Neural cell (in vitro differentiated cells): ENCODE data around the gene FBXO7. TPM values are rescaled to one million over a fixed set of nuclear protein-coding genes. Genes with fewer than 3 reads are reported as not detected.

Source experiments
- H2AFZ ChIP-seq: fragments of 200-600, 300-800 bp; sonication (generic), shearing (Covaris generic); 2 replicates; pipeline ENCODE4 v1.6.0; 2014; ENCODE audit warnings: low read depth, mild to moderate bottlenecking, antibody characterized with exemption, low read length, moderate library complexity
- H3F3A ChIP-seq: fragments of 200-600 bp; shearing (Covaris generic); 2 replicates; pipeline ENCODE4 v1.6.1; 2016; ENCODE audit warnings: mild to moderate bottlenecking, moderate library complexity, mixed read lengths, antibody characterized with exemption, low read length; ENCODE audit not compliant: insufficient read depth, poor library complexity, severe bottlenecking
- H3K27ac ChIP-seq: fragments of 200-600, 300-800 bp; sonication (generic), shearing (Covaris generic); 2 replicates; pipeline ENCODE4 v1.5.1; 2014; ENCODE audit warnings: mild to moderate bottlenecking, low read length, moderate library complexity
- H3K27me3 ChIP-seq: fragments of 300-800, 200-600 bp; sonication (generic), shearing (Covaris generic); 2 replicates; pipeline ENCODE4 v1.6.0; 2014; ENCODE audit warnings: mild to moderate bottlenecking, low read depth, low read length, moderate library complexity; ENCODE audit not compliant: insufficient read depth
- H3K36me3 ChIP-seq: fragments of 300-800, 200-600 bp; sonication (generic), shearing (Covaris generic); 2 replicates; pipeline ENCODE4 v1.5.1; 2014; ENCODE audit warnings: mild to moderate bottlenecking, antibody characterized with exemption, low read length, moderate library complexity; ENCODE audit not compliant: insufficient read depth
- H3K4me2 ChIP-seq: fragments of 300-800, 200-600 bp; sonication (generic), shearing (Covaris generic); 2 replicates; pipeline ENCODE4 v1.6.0; 2014; ENCODE audit warnings: mild to moderate bottlenecking, low read length
- H3K4me3 ChIP-seq: fragments of 300-800, 200-600 bp; sonication (generic), shearing (Covaris generic); 2 replicates; pipeline ENCODE4 v1.5.1; 2014; ENCODE audit warnings: mild to moderate bottlenecking, low read length, moderate library complexity
- H3K79me2 ChIP-seq: fragments of 200-600 bp; shearing (Covaris generic); replicated peaks from 2 replicates; pipeline ENCODE4 v1.6.0; 2014; ENCODE audit warnings: mild to moderate bottlenecking, low read length, moderate library complexity; ENCODE audit not compliant: insufficient read depth
- H3K9ac ChIP-seq: fragments of 300-800, 200-600 bp; sonication (generic), shearing (Covaris generic); 2 replicates; pipeline ENCODE4 v1.6.1; 2016; ENCODE audit warnings: mild to moderate bottlenecking, low read length, mixed read lengths
- H3K9me2 ChIP-seq: fragments of 200-600 bp; shearing (Covaris generic); 2 replicates; pipeline ENCODE4 v1.6.1; 2016; ENCODE audit warnings: mild to moderate bottlenecking, low read length, mixed read lengths; ENCODE audit not compliant: insufficient read depth
- H3K9me3 ChIP-seq: fragments of 200-600, 300-800 bp; sonication (generic), shearing (Covaris generic); 2 replicates; pipeline ENCODE4 v1.6.1; 2016; ENCODE audit warnings: mild to moderate bottlenecking, mixed run types, low read length, moderate library complexity, mixed read lengths
- H4K20me1 ChIP-seq: fragments of 200-600 bp; shearing (Covaris generic); 2 replicates; pipeline ENCODE4 v1.6.1; 2016; ENCODE audit warnings: mild to moderate bottlenecking, mixed run types; ENCODE audit not compliant: insufficient read depth
- CTCF ChIP-seq: fragments of 450-650 bp; IDR thresholded peaks from 2 replicates; pipeline ENCODE4 v1.5.1; 2014; ENCODE audit warnings: antibody characterized with exemption, mild to moderate bottlenecking, moderate library complexity; ENCODE audit not compliant: poor library complexity, severe bottlenecking
- EP300 ChIP-seq: fragments of 450-650 bp; conservative IDR thresholded peaks from 2 replicates; pipeline ENCODE4 v1.6.1; 2014; ENCODE audit warnings: antibody characterized with exemption, mild to moderate bottlenecking, moderate library complexity; ENCODE audit not compliant: poor library complexity, severe bottlenecking
- EZH2 ChIP-seq: fragments of 200-600, 300-800 bp; shearing (Covaris generic), sonication (generic); IDR thresholded peaks from 2 replicates; pipeline ENCODE4 v1.6.1; 2014; ENCODE audit warnings: antibody characterized with exemption, low read length, borderline replicate concordance, mild to moderate bottlenecking; ENCODE audit not compliant: insufficient read depth, poor library complexity, severe bottlenecking
- MXI1 ChIP-seq: fragments of 450-650 bp; conservative IDR thresholded peaks from 2 replicates; pipeline ENCODE4 v1.6.1; 2014; ENCODE audit warnings: antibody characterized with exemption, mild to moderate bottlenecking; ENCODE audit not compliant: poor library complexity, severe bottlenecking
- POLR2AphosphoS5 ChIP-seq: IDR thresholded peaks from 2 replicates; pipeline ENCODE4 v1.6.1; 2012
- RAD21 ChIP-seq: fragments of 450-650 bp; conservative IDR thresholded peaks from 2 replicates; pipeline ENCODE4 v1.6.1; 2014; ENCODE audit warnings: antibody characterized with exemption, mild to moderate bottlenecking, moderate library complexity
- REST ChIP-seq: IDR thresholded peaks from 2 replicates; pipeline ENCODE4 v1.6.1; 2012; ENCODE audit warnings: borderline replicate concordance
- SMC3 ChIP-seq: fragments of 450-650 bp; conservative IDR thresholded peaks from 2 replicates; pipeline ENCODE4 v1.6.1; 2014; ENCODE audit warnings: antibody characterized with exemption, mild to moderate bottlenecking, moderate library complexity; ENCODE audit not compliant: poor library complexity
- TAF1 ChIP-seq: IDR thresholded peaks from 2 replicates; pipeline ENCODE4 v1.6.1; 2012; ENCODE audit warnings: low read depth
- polyA plus RNA-seq: library from polyadenylated mRNA; depleted of rRNA; stranded (reverse); fragments of >200 nt; gene quantifications from 2 replicates; pipeline ENCODE4 v1.2.3, GENCODE V29; 2014

The FBXO7 gene
- polyA plus RNA-seq, 1 donor from 2014 or later: 51.2 TPM

DNA sequence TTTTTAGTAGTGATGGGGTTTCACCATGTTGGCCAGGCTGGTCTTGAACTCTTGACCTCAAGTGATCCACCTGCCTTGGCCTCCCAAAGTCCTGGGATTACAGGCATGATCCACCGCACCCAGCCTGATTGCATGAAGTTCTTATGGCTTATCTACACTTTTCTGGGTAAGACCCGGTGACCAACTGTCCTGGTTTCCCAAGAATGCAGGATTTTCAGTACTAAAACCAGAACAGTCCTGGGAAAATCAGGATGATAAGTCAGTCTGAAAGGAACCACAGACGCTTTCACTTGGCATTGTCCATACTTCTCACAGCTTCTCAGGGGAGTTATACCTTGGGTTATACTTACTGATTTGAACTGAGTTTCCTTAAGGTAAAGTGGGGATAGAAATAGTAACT, 8.9 kb upstream of the FBXO7 start:
- no peaks in the 10 kb centered on the region for H3K36me3 ChIP-seq
- no peak overlapping the region for H2AFZ ChIP-seq
- H3K27ac ChIP-seq: no peak overlapping the region
- no peak for TF ChIP-seq REST
- no peak for TF ChIP-seq EP300
- no peaks in the 10 kb centered on the region for H3K79me2 ChIP-seq
- H3K9me2 ChIP-seq: no peaks in the 10 kb centered on the region
- no peaks in the 10 kb centered on the region for H3F3A ChIP-seq
- no peak overlapping the region for H3K9ac ChIP-seq
- no peak overlapping the region for H3K4me3 ChIP-seq
- no peak overlapping the region for H3K4me2 ChIP-seq
- H4K20me1 ChIP-seq: no peaks in the 10 kb centered on the region
- H3K27me3 ChIP-seq: no peaks in the 10 kb centered on the region
- no peaks in the 10 kb centered on the region for H3K9me3 ChIP-seq

GRCh38 chr22:32466496-32466895, 8.1 kb upstream of the FBXO7 start:
- no peaks in the 10 kb centered on the region for H3K27me3 ChIP-seq
- no peak overlapping the region for H3K9ac ChIP-seq
- no peaks in the 10 kb centered on the region for H4K20me1 ChIP-seq
- H3K9me2 ChIP-seq: no peaks in the 10 kb centered on the region
- H3K4me2 ChIP-seq: no peak overlapping the region
- H2AFZ ChIP-seq: no peak overlapping the region
- no peaks in the 10 kb centered on the region for H3K79me2 ChIP-seq
- no peaks in the 10 kb centered on the region for H3K9me3 ChIP-seq
- no peak overlapping the region for H3K4me3 ChIP-seq
- no peak overlapping the region for H3K27ac ChIP-seq
- H3F3A ChIP-seq: no peaks in the 10 kb centered on the region
- no peaks in the 10 kb centered on the region for H3K36me3 ChIP-seq
- TF ChIP-seq POLR2AphosphoS5 (no peak), TAF1 (no peak), CTCF (no peak), EZH2 (no peak), SMC3 (no peak), MXI1 (no peak), REST (no peak), EP300 (no peak), RAD21 (no peak)
